Measurements from ENCODE around the gene TGFBI.

Gene TGFBI

GRCh38 chr5:136013559-136013958, 15.2 kb upstream of the TGFBI start:
- DNase-seq (ENCODE audit: extremely low read depth, low read depth), result no peak
- no peak for TF ChIP-seq CTCF (IDR thresholded peaks at IDR 0.05; ENCODE audit: low read depth, low read length)

- no peak for DNase-seq (ENCODE audit: extremely low read depth, low read depth)
- no peak for TF ChIP-seq CTCF (IDR thresholded peaks at IDR 0.05; ENCODE audit: low read depth, low read length)
Observed at GRCh38 chr5:136014049-136015002, 14.5 kb upstream of the TGFBI start.

- no peak for DNase-seq (ENCODE audit: extremely low read depth, low read depth)
- TF ChIP-seq CTCF (IDR thresholded peaks at IDR 0.05; ENCODE audit: low read depth, low read length), result no peak
Observed at GRCh38 chr5:136015003-136015375, 13.8 kb upstream of the TGFBI start.

- no peak for DNase-seq (ENCODE audit: extremely low read depth, low read depth)
- TF ChIP-seq CTCF (IDR thresholded peaks at IDR 0.05; ENCODE audit: low read depth, low read length), result no peak
Observed at GRCh38 chr5:136015966-136016650, 12.7 kb upstream of the TGFBI start.

GRCh38 chr5:136016945-136017530, 11.8 kb upstream of the TGFBI start:
- TF ChIP-seq CTCF (IDR thresholded peaks at IDR 0.05; ENCODE audit: low read depth, low read length), result no peak; the same call in 1 of the 2 replicates
- peak; percentile 62 for DNase-seq (ENCODE audit: extremely low read depth, low read depth)

GRCh38 chr5:136018814-136019783, 9.7 kb upstream of the TGFBI start:
- peak; percentile 97 for DNase-seq (ENCODE audit: extremely low read depth, low read depth)
- peak; percentile 65 for TF ChIP-seq CTCF (IDR thresholded peaks at IDR 0.05; ENCODE audit: low read depth, low read length)
